SK-N-SH (cell line): ENCODE measurements around the gene RPL22.

ENCODE experiments used
- EZH2phosphoT487 ChIP-seq: fragments of 200-600 bp; sonication (generic); IDR thresholded peaks from 2 replicates; pipeline ENCODE4 v1.6.1; 2017; ENCODE audit warnings: low read depth, mixed run types, mild to moderate bottlenecking, antibody characterized with exemption, moderate library complexity, borderline replicate concordance
- FOXJ3 ChIP-seq: sonication (generic); formaldehyde crosslinking; IDR thresholded peaks from 2 replicates; pipeline ENCODE4 v1.5.1; 2020; ENCODE audit warnings: mild to moderate bottlenecking, missing genetic modification reagents
- FOXM1 ChIP-seq: IDR thresholded peaks from 2 replicates; pipeline ENCODE4 v1.4.0; 2012; ENCODE audit warnings: low read depth, mild to moderate bottlenecking
- MXI1 ChIP-seq: IDR thresholded peaks from 2 replicates; pipeline ENCODE4 v1.6.1; 2012; ENCODE audit warnings: mild to moderate bottlenecking, low read depth, low read length, improper control_type of control experiment
- POLR2AphosphoS5 ChIP-seq: IDR thresholded peaks from 2 replicates; pipeline ENCODE4 v1.6.1; 2012; ENCODE audit warnings: low read depth, low read length
- RAD21 ChIP-seq: IDR thresholded peaks from 2 replicates; pipeline ENCODE4 v1.6.1; 2012; ENCODE audit warnings: mild to moderate bottlenecking, low read length
- REST ChIP-seq: IDR thresholded peaks from 2 replicates; pipeline ENCODE4 v1.6.1; 2012; ENCODE audit warnings: mild to moderate bottlenecking, low read depth, low read length, moderate library complexity
- RFX5 ChIP-seq: IDR thresholded peaks from 2 replicates; pipeline ENCODE4 v1.6.1; 2012; ENCODE audit warnings: mild to moderate bottlenecking, improper control_type of control experiment, low read length
- TAF1 ChIP-seq: IDR thresholded peaks from 2 replicates; pipeline ENCODE4 v1.6.1; 2012; ENCODE audit warnings: low read depth, mild to moderate bottlenecking, low read length, moderate library complexity, borderline replicate concordance
- ZBTB33 ChIP-seq: IDR thresholded peaks from 2 replicates; pipeline ENCODE4 v1.4.0; 2012; ENCODE audit warnings: low read depth, borderline replicate concordance
- TF ChIP-seq, protein P1 (sequence below): fragments of 200-600 bp; sonication (generic); IDR thresholded peaks from 2 replicates; pipeline ENCODE4 v1.6.1; 2017; ENCODE audit warnings: antibody characterized with exemption, mild to moderate bottlenecking, moderate library complexity
- TF ChIP-seq, protein P2 (sequence below): IDR thresholded peaks from 2 replicates; pipeline ENCODE4 v1.4.0; 2012; ENCODE audit warnings: low read depth

- TF ChIP-seq TAF1, result no peak
- no peak for TF ChIP-seq RAD21
- TF ChIP-seq, protein P1, sequence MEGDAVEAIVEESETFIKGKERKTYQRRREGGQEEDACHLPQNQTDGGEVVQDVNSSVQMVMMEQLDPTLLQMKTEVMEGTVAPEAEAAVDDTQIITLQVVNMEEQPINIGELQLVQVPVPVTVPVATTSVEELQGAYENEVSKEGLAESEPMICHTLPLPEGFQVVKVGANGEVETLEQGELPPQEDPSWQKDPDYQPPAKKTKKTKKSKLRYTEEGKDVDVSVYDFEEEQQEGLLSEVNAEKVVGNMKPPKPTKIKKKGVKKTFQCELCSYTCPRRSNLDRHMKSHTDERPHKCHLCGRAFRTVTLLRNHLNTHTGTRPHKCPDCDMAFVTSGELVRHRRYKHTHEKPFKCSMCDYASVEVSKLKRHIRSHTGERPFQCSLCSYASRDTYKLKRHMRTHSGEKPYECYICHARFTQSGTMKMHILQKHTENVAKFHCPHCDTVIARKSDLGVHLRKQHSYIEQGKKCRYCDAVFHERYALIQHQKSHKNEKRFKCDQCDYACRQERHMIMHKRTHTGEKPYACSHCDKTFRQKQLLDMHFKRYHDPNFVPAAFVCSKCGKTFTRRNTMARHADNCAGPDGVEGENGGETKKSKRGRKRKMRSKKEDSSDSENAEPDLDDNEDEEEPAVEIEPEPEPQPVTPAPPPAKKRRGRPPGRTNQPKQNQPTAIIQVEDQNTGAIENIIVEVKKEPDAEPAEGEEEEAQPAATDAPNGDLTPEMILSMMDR, result no peak
- no peak for TF ChIP-seq FOXM1
- TF ChIP-seq, protein P2, sequence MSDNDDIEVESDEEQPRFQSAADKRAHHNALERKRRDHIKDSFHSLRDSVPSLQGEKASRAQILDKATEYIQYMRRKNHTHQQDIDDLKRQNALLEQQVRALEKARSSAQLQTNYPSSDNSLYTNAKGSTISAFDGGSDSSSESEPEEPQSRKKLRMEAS, result no peak
- TF ChIP-seq REST, result no peak
- TF ChIP-seq RFX5, result no peak
- TF ChIP-seq POLR2AphosphoS5, result no peak
- TF ChIP-seq MXI1, result no peak
- TF ChIP-seq FOXJ3, result no peak
- TF ChIP-seq ZBTB33, result no peak
- TF ChIP-seq EZH2phosphoT487, result no peak
Observed at GRCh38 chr1:6175411-6175828, 24.0 kb downstream of the RPL22 start.
